Colon (tissue), 2 donors: ENCODE measurements around the gene PRAMEF4.
"Not testable (repeated sequence)": the region's sequence is repeated elsewhere in the genome, so short reads cannot be mapped to it uniquely, and the experiment has no call there.

Experiments used
- FAIRE-seq: peaks from 2 replicates; lab custom pipeline; 2012; peaks lifted over from hg19 to GRCh38; lab: Jason Lieb, UNC
- donor health status: control.
- donor health status: control.

PRAMEF4 gene

DNA sequence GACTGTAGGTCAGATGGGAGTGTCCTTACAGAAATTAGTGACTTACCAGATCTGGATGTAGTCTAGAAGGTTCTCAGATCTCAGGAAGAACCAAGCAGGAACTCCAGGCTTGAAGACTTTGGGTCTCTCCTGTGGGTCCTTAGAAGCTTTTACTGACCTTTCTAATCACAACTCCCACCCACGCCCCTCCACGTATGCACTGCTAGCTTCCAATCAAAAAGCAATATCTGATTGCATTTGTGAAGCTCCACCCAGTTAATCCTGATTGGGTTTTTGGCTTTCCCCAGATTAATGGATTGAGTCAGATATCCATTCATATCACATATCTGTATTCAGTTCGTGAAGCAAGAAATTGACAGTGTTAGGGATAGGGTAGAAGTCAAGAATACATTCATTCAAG, at the start of gene PRAMEF4:
Gene PRAMEF4, minus strand, starts transcription at position 101 of the 400 bp plus-strand sequence. CDS start 2,807 bp downstream, outside the sequence.
- FAIRE-seq: not testable (repeated sequence)

DNA sequence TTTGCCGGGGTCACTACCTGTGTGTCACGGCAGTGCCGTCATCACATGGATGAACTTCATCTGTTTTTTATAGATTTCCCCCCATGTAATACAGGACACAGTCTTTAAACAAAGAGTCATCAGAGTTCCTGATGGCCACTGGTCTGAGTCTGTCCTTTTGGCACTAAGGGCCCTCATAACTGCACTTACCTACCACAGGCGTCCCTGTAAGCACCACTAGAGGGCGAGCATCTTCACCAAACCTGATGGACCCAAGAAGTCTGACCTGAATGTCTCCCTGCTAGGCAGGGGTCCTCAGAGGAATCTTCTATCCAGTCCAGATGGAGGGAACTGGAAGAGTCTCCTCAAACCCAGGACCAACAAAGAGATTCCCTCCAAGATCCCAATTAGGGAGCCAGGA, 38.4 kb upstream of the PRAMEF4 start:
- not testable (repeated sequence) for FAIRE-seq

DNA sequence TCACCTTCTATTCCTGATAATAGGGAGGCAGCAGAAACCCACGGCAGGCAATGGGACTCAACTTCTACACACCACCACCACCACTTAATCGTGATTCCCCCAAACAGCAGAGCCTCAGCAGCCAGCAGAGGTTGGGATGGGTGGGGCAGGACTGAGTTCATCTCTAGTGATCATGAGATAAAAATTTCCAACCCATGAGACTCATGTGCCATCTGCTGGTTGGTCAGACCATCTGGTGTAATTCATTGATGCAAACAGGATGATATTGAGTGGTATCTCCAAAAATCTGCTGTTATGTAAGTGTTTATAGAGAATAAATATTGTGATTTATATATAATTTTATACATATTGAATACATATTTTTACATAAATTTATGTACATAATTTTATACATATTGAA, 35.7 kb upstream of the PRAMEF4 start:
- FAIRE-seq: not testable (repeated sequence)

DNA sequence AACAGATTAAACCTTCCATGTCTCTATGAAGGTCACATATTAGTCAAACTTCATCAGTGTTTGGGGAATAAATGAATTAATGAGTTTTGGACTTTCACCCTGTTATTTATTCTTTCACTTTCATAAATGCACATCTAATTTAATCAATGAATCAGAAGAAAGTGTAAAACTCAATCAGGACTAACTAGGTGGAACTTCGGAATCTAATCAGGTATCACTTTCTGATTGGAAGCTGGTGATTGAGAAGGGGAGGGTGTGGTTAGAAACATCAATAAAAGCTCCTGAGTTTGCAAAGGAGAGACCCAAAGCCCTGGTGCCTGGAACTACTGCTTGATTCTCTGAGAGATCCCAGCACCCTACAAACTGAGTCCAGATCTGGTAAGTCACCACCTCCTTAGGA, 30.3 kb upstream of the PRAMEF4 start, which contains the start of gene PRAMEF7:
Gene PRAMEF7, plus strand, starts transcription at position 301 of the 400 bp plus-strand sequence. CDS start 1,083 bp downstream, outside the sequence.
- not testable (repeated sequence) for FAIRE-seq

DNA sequence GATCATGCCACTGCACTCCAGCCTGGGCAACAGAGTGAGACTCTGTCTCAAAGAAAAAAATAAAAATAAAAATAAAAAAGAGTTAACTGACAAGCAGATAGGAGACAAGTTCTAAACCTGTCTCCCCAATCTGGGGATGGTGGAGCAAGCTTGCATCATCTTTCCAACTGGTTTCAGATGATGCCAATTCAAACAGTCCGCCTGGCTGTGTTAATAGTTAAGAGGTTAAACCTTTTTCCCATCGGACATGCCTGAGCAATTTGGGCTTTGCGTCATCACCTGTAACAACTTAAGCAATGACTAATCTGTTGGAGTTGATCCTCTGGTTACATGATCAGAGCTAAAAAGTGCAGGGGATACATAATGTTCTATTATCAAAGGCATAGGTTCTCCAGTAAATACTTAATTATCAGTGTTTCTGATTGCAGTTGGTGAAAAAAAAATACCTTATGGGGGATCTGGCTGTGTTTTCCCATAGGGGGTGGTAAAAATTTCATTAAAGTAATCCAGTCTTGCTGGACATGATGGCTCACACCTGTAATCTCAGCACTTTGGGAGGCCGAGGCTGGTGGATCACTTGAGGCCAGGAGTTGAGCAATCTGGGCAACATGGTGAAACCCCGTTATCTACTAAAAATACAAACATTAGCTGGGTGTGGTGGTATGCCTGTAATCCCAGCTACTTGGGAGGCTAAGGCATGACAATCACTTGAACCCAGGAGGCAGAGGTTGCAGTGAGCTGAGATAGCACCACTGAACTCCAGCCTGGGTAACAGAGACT, 18.0 kb upstream of the PRAMEF4 start:
- not testable (repeated sequence) for FAIRE-seq

DNA sequence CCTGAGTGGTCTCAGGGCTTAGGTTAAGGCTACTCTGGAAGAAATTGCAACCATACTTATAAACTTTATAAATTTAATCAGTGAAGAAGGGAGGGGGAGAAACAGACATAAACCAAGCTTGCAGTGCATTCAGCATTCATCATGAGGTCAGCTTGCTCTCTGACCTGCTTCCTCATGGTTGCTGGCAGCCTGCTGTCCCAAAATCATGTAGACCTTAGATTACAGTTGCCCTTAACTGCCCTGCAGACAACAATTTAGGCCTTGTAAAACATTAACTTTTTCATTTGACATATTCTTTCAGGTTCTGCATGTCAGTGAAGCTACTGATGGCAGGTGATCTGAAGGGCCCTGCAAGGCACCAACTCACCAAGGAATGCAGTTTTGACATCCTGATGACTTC, 13.2 kb upstream of the PRAMEF4 start:
- FAIRE-seq: not testable (repeated sequence)

DNA sequence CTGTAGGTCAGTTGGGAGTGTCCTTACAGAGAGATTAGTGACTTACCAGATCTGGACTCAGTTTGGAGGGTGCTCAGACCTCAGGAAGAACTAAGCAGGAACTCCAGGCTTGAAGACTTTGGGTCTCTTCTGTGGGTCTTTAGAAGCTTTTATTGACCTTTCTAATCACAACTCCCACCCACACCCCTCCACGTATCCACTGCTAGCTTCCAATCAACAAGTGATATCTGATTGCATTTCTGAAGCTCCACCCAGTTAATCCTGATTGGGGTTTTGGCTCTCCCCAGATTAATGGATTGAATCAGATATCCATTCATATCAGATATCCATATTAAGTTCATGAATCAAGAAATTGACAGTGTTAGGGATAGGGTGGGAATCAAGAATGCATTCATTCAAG, 12.2 kb upstream of the PRAMEF4 start, which contains the start of gene PRAMEF10:
Gene PRAMEF10, minus strand, starts transcription at position 101 of the 400 bp plus-strand sequence. CDS start 2,423 bp downstream, outside the sequence.
- FAIRE-seq: not testable (repeated sequence)

DNA sequence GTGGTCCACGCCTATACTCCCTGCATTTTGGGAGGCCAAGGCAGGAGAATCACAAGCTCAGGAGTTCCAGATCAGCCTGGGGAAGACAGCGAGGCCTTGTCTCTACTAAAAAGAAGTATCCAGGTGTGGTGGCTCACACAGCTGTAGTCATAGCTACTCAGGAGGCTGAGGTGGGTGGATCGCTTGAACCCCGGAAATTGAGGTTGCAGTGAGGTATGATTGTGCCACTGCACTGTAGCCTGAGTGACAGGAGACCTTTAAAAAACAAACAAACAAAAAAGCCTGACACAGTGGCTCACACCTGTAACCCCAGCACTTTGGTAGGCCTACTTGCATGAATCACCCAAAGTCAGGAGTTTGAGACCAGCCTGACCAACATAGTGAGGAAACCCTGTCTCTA, 7.5 kb downstream of the PRAMEF4 start:
- FAIRE-seq: not testable (repeated sequence)

DNA sequence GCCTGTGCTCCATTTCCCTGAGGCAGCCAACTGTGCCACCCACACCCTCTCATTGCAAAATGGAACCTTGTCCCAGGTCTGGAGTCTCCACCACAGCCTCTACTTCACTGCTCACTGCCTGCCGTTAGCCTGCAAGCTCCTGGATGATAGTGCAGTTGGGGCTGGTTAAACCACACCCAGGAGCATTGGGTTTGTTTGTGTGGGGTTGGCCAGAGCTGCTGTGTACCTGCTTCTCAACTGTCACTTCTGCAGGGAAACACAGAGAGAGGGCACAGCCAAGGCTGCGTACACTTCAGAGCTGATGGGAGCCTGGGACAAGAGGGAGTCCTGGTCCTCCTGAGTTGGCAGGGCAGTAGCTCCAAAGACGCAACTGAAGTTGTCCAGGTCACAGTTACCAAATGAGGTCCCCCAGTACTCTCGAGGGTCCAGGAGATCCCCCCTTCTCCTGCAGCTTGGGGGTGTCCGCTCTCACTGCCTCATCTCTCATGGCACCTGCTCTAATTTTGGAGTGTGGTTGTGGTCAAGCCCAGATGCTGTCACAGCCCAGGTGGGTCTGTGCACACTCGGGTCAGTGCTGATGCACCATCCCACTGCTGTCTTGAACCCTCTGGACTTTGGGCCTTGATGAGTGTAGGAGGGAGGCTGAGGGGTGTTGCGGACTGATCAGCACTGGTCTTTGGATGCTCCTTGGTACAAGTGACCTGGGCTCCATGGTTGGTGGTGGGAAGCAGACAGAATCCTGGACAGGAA, 22.7 kb downstream of the PRAMEF4 start:
- FAIRE-seq: not testable (repeated sequence)

DNA sequence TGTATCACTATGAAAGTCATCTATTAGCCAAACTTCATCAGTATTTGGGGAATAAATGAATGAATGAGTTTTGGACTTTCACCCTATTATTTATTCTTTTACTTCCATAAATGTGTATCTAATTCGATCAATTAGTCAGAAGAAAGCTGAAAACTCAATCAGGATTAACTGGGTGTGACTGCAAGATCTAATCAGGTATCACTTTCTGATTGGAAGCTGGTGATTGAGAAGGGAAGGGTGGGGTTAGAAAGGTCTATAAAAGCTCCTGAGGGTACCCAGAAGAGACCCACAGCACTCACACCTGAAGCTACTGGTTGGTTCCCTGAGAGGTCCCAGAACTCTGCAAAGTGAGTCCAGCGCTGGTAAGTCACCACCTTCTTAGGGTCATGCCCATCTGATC, 29.2 kb downstream of the PRAMEF4 start, which contains the start of gene PRAMEF2:
Gene PRAMEF2, plus strand, starts transcription at position 301 of the 400 bp plus-strand sequence. CDS start 1,924 bp downstream, outside the sequence.
- FAIRE-seq: not testable (repeated sequence)

DNA sequence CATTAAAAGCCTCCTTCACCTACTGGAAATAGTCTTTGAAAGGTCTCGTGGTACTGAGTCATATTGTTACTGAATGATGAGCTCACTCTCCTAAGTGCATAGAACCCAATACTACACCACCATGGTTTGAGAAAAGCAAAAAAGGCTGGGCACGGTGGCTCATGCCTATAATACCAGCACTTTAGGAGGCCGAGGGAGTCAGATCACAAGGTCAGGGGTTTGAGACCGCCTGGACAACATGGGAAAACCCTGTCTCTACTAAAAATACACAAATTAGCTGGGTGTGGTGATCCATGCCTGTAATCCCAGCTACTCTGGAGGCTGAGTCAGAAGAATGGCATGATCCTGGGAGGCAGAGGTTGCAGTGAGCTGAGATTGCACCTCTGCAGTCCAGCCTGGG, 34.2 kb downstream of the PRAMEF4 start:
- FAIRE-seq: no peak

DNA sequence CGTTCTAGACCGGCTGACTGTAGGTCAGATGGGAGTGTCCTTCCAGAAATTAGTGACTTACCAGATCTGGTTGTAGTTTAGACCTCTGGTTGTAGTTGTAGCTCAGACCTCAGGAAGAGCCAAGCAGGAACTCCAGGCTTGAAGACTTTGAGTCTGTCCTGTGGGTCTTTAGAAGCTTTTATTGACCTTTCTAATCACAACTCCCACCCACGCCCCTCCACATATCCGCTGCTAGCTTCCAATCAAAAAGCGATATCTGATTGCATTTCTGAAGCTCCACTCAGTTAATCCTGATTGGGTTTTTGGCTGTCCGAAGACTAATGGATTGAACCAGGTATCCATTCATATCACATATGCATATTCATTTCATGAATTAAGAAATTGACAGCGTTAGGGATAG, 37.4 kb downstream of the PRAMEF4 start, which contains the start of gene HNRNPCL1:
Gene HNRNPCL1, minus strand, starts transcription at position 101 of the 400 bp plus-strand sequence. CDS start 431 bp downstream, outside the sequence.
- not testable (repeated sequence) for FAIRE-seq

DNA sequence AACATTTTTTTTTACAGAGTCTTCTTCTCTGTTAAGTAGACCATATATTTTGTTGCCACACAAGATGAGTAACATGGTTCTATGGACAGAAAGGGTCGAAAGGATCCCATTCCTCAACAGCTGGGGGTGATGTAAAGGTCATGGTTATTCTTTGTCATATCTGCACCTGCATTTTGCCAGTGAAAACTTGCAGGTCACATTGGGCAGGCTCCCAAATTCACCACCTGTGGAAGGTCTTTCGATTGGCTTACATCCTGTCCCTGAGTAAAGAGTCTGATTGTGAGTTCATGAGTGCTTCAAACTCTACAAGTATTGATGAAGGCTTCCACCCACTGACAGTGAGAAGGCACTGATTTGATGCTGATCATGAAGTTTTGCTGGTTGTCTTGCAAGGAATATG, 52.8 kb downstream of the PRAMEF4 start:
- not testable (repeated sequence) for FAIRE-seq

DNA sequence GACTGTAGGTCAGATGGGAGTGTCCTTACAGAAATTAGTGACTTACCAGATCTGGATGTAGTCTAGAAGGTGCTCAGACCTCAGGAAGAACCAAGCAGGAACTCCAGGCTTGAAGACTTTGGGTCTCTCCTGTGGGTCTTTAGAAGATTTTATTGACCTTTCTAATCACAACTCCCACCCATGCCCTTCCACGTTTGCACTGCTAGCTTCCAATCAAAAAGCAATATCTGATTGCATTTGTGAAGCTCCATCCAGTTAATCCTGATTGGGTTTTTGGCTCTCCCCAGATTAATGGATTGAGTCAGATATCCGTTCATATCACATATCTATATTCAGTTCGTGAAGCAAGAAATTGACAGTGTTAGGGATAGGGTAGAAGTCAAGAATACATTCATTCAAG, 54.7 kb downstream of the PRAMEF4 start, which contains the start of gene PRAMEF11:
Gene PRAMEF11, minus strand, starts transcription at position 101 of the 400 bp plus-strand sequence. CDS start 2,621 bp downstream, outside the sequence.
- not testable (repeated sequence) for FAIRE-seq
